ENCODE measurements around the gene CFAP299.

The CFAP299 gene

DNA sequence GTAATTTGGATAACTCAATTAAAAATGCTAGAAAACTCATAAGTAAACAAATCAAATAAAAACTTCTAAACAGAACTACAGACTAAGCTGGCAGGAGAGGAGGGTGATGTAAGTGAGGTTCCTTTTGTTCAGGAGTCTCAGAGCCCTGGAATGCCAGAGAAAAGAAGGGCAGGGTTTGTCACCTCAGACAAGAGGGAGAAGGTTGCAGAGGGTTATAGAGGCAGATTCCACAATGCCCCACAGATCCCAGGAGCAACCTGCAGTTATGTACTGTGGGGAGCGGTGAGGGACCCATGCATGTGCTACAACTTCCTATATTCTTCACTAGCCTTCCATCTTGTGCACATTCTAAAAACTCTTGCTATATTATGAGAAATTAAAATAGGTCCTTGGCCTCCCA, 129.7 kb downstream of the CFAP299 start:
- Histone ChIP-seq H3K4me1 (ENCODE audit: low read length) (peaks cover 26% of the 10 kb centered on the region), H3K27ac (ENCODE audit: low read length) (no peak overlapping the region), H3K27me3 (ENCODE audit: low read depth, low read length) (no peaks in the 10 kb centered on the region), H3K4me3 (ENCODE audit: low read length) (no peak overlapping the region), H3K36me3 (replicated peaks; ENCODE audit: low read depth, low read length) (no peaks in the 10 kb centered on the region), H2AFZ (ENCODE audit: low read depth, low read length) (no peak overlapping the region), H3K9ac (ENCODE audit: low read length) (no peak overlapping the region), H4K20me1 (ENCODE audit: insufficient read depth, low read length) (no peaks in the 10 kb centered on the region), H3K9me3 (ENCODE audit: insufficient read depth, low read length) (no peaks in the 10 kb centered on the region), H3K79me2 (ENCODE audit: low read length) (no peaks in the 10 kb centered on the region), H3K4me2 (ENCODE audit: low read length) (no peak overlapping the region)
- TF ChIP-seq, protein P1, sequence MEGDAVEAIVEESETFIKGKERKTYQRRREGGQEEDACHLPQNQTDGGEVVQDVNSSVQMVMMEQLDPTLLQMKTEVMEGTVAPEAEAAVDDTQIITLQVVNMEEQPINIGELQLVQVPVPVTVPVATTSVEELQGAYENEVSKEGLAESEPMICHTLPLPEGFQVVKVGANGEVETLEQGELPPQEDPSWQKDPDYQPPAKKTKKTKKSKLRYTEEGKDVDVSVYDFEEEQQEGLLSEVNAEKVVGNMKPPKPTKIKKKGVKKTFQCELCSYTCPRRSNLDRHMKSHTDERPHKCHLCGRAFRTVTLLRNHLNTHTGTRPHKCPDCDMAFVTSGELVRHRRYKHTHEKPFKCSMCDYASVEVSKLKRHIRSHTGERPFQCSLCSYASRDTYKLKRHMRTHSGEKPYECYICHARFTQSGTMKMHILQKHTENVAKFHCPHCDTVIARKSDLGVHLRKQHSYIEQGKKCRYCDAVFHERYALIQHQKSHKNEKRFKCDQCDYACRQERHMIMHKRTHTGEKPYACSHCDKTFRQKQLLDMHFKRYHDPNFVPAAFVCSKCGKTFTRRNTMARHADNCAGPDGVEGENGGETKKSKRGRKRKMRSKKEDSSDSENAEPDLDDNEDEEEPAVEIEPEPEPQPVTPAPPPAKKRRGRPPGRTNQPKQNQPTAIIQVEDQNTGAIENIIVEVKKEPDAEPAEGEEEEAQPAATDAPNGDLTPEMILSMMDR (IDR thresholded peaks at IDR 0.05; ENCODE audit: low read depth, low read length) = no peak
- no peak for TF ChIP-seq EZH2phosphoT487 (IDR thresholded peaks at IDR 0.05; ENCODE audit: low read depth)

DNA sequence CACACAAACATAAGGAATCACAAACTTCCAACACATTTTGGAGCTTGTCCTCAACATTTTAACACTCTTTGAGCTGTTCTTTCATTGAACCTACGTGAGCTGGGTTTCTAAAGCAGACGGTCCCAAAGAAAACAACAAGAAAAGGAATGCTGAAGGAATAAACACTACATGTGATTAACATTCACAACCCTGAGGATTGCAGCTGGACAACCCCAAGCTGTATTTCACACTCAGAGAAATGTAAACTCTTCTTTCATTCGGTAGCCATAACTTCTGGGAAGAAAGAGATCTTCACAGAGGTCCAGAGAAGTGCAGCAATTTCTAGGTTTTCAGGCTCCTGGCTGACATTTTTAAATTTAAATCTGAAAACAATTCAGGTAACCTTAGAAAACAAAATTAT, 130.2 kb downstream of the CFAP299 start:
- Histone ChIP-seq H3K4me1 (ENCODE audit: low read length) (peaks cover 26% of the 10 kb centered on the region), H4K20me1 (ENCODE audit: insufficient read depth, low read length) (no peaks in the 10 kb centered on the region), H3K9ac (ENCODE audit: low read length) (no peak overlapping the region), H3K36me3 (replicated peaks; ENCODE audit: low read depth, low read length) (no peaks in the 10 kb centered on the region), H3K79me2 (ENCODE audit: low read length) (no peaks in the 10 kb centered on the region), H3K27me3 (ENCODE audit: low read depth, low read length) (no peaks in the 10 kb centered on the region), H3K4me3 (ENCODE audit: low read length) (no peak overlapping the region), H3K4me2 (ENCODE audit: low read length) (no peak overlapping the region), H3K9me3 (ENCODE audit: insufficient read depth, low read length) (no peaks in the 10 kb centered on the region), H3K27ac (ENCODE audit: low read length) (no peak overlapping the region), H2AFZ (ENCODE audit: low read depth, low read length) (no peak overlapping the region)
- TF ChIP-seq, protein P1 (IDR thresholded peaks at IDR 0.05; ENCODE audit: low read depth, low read length) = no peak
- no peak for TF ChIP-seq EZH2phosphoT487 (IDR thresholded peaks at IDR 0.05; ENCODE audit: low read depth)

DNA sequence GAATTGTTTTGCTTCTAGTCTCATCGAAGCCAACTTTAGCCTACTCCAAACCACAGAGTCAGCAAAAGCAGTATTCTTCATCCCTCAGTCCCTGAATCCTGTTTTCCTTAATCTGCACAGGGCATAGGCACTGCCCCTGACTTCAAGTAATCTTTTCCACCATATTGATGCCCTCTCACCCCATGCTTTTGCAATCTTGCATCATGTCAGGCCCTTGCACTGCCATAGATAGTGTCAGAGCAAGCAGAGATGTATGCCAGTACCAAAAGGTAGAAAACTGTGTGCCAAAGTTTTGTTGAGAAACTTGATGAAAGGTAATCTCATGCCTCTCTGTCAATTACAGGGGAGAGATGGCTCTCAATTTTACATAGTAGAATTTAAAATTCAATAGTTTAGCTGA, 131.1 kb downstream of the CFAP299 start:
- Histone ChIP-seq H4K20me1 (ENCODE audit: insufficient read depth, low read length) (no peaks in the 10 kb centered on the region), H2AFZ (ENCODE audit: low read depth, low read length) (no peak overlapping the region), H3K27ac (ENCODE audit: low read length) (no peak overlapping the region), H3K36me3 (replicated peaks; ENCODE audit: low read depth, low read length) (no peaks in the 10 kb centered on the region), H3K4me2 (ENCODE audit: low read length) (no peak overlapping the region), H3K4me3 (ENCODE audit: low read length) (no peak overlapping the region), H3K4me1 (ENCODE audit: low read length) (peaks cover 26% of the 10 kb centered on the region), H3K9ac (ENCODE audit: low read length) (no peak overlapping the region), H3K27me3 (ENCODE audit: low read depth, low read length) (no peaks in the 10 kb centered on the region), H3K9me3 (ENCODE audit: insufficient read depth, low read length) (no peaks in the 10 kb centered on the region), H3K79me2 (ENCODE audit: low read length) (no peaks in the 10 kb centered on the region)
- TF ChIP-seq, protein P1 (IDR thresholded peaks at IDR 0.05; ENCODE audit: low read depth, low read length) = no peak
- TF ChIP-seq EZH2phosphoT487 (IDR thresholded peaks at IDR 0.05; ENCODE audit: low read depth) = no peak

DNA sequence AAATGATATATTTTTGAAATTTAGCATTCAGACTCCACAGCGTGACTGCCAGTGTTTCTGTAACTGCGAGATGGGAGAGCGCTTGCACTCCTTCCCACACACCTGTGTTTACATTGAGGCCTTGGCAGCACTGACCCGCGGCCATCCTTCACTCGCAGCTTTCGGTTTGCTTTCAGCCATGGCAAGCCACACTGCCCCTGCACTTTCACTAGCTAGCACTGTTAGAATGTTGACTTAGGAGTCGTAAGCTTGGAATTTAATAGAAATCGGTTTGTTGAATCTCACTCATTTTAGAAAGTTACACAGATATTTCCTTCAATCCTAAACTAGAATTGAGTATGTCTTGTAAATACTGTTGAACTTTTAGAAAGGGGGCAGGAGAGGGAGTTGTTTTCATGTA, 136.2 kb downstream of the CFAP299 start:
- Histone ChIP-seq H3K27me3 (ENCODE audit: low read depth, low read length) (no peaks in the 10 kb centered on the region), H3K79me2 (ENCODE audit: low read length) (no peaks in the 10 kb centered on the region), H3K9me3 (ENCODE audit: insufficient read depth, low read length) (no peaks in the 10 kb centered on the region), H2AFZ (ENCODE audit: low read depth, low read length) (peak overlapping the region; percentile 88), H3K4me3 (ENCODE audit: low read length) (peak overlapping the region; percentile 68), H3K36me3 (replicated peaks; ENCODE audit: low read depth, low read length) (no peaks in the 10 kb centered on the region), H4K20me1 (ENCODE audit: insufficient read depth, low read length) (no peaks in the 10 kb centered on the region), H3K9ac (ENCODE audit: low read length) (no peak overlapping the region), H3K4me1 (ENCODE audit: low read length) (peaks cover 7% of the 10 kb centered on the region), H3K27ac (ENCODE audit: low read length) (no peak overlapping the region), H3K4me2 (ENCODE audit: low read length) (peak overlapping the region; percentile 83)
- TF ChIP-seq EZH2phosphoT487 (IDR thresholded peaks at IDR 0.05; ENCODE audit: low read depth) = no peak
- TF ChIP-seq, protein P1 (IDR thresholded peaks at IDR 0.05; ENCODE audit: low read depth, low read length) = no peak

Measured in OCI-LY3 (cell line).